Activated CD4-positive, alpha-beta memory T cell treated with anti-CD3 and anti-CD28 coated beads, Interleukin-2, amount 10 ng/mL, durations not matched to agents 7 days and 5 days (primary cell): ENCODE measurements around the gene CTNNA3. TPM values are rescaled to one million over a fixed set of nuclear protein-coding genes. Genes with fewer than 3 reads are reported as not detected.

ENCODE experiments used
- CTCF ChIA-PET: fragments of 350-600 bp; sonication (Branson Sonifier 250); formaldehyde crosslinking; loops from one replicate; lab custom pipeline; 2021; ENCODE audit warnings: antibody characterized with exemption, inconsistent platforms; lab: Charles Lee
- POLR2A ChIA-PET: fragments of 350-600 bp; sonication (Branson Sonifier 250); formaldehyde crosslinking; loops from one replicate; lab custom pipeline; 2021; ENCODE audit warnings: antibody characterized with exemption; lab: Charles Lee
- DNase-seq: peaks from one replicate; pipeline ENCODE4 v3.0.0-alpha.2; 2020
- H3K27ac Mint-ChIP-seq: one replicate; pipeline ENCODE4 v1.8.0; 2021; ENCODE audit warnings: mild to moderate bottlenecking, mixed read lengths
- H3K27me3 Mint-ChIP-seq: one replicate; pipeline ENCODE4 v1.8.0; 2021; ENCODE audit warnings: mixed read lengths
- H3K36me3 Mint-ChIP-seq: one replicate; pipeline ENCODE4 v1.8.0; 2021; ENCODE audit warnings: low read depth, mixed read lengths
- H3K4me1 Mint-ChIP-seq: one replicate; pipeline ENCODE4 v1.8.0; 2021; ENCODE audit warnings: mixed read lengths
- H3K4me3 Mint-ChIP-seq: one replicate; pipeline ENCODE4 v1.8.0; 2021; ENCODE audit warnings: mild to moderate bottlenecking, mixed read lengths
- H3K9me3 Mint-ChIP-seq: one replicate; pipeline ENCODE4 v1.8.0; 2021; ENCODE audit warnings: mixed read lengths
- total RNA-seq, 2 experiments: library from RNA; stranded (reverse); gene quantifications; one replicate each; pipeline ENCODE4 v1.2.3, GENCODE V29; 2021

CTNNA3 gene
- total RNA-seq, 2 experiments from 2014 or later, result 0.78 TPM; not detected in 1

DNA sequence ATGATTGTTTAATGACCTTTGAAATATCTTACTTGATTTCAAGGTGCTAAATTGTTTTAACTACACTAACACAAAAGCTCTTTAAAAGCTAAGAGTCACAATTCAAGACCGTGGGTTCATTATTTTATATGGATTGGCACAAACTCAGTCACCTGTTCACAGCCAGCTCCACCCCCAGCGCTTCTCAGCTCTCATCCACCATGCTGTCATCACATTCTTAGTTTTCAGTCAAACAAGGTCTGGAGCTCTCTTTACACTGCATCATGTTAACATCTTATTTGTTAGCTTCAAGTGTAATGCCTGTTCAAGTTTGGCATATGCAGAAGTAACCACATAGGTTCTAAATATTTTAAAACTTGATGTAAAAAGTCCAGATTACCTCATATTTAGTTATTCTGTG, 951.1 kb downstream of the CTNNA3 start:
- H3K27me3 Mint-ChIP-seq, result no peaks in the 10 kb centered on the region
- H3K9me3 Mint-ChIP-seq, result peaks cover 8% of the 10 kb centered on the region
- ChIA-PET POLR2A (no interaction called here), CTCF (no interaction called here)
- no peak for DNase-seq
- no peak overlapping the region for H3K4me3 Mint-ChIP-seq
- H3K4me1 Mint-ChIP-seq, result no peaks in the 10 kb centered on the region
- H3K27ac Mint-ChIP-seq, result no peak overlapping the region
- H3K36me3 Mint-ChIP-seq, result no peaks in the 10 kb centered on the region

DNA sequence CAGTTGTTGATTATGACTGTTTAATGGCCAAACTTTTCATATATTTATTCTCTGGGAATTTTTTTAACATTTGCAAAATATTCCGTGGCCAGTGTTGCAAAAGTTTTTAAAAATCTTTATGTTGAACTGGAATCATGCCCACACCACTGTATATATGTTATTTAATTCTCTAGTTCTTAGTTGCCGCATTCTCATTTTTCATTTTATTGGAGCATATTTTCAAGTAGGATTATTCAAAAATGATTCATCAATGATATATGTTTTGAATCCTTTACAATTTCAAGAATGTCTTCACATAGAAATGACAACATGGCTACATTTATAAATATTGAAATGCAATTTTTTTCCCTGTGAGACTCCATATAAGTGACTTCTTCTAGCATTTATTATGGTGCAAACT, 958.8 kb downstream of the CTNNA3 start:
- ChIA-PET CTCF (no interaction called here), POLR2A (no interaction called here)
- H3K27me3 Mint-ChIP-seq, result no peaks in the 10 kb centered on the region

DNA sequence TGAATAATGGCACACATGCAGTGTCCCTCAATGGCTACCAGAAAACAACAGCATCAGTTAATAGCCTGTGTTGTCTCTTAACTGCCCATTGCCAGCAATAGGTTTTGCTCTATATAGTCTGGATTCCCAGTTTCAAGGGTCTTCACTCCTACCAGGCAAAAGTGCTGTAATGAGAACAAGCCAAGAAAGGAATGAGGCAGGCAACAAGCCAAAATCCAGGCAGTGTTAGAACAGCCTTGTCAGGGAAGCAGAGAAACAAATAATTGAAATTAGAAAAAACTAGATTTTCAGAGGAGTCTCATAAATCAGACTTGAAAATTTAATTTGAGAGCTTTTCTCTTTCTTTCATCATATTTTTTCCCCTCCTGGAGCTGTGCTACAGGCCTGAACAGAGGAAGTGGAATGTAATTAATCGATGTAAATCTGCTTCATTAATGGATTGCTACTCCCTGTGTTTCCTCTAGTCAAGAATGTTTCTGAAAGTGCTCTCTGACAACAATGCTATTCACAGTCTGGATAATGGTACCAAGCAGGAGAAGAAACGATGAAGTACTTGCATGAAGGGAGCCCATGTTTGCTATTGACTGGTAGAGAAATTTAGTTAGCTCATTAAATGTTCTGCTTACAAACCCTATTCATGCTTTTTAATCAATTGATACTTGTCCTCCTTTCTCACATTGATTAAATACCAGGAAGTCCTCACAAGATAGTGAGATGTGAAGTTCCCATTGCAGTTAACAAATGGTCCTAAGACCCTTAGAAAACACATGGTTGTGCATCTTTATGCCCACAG, 972.2 kb downstream of the CTNNA3 start:
- no peak overlapping the region for H3K27ac Mint-ChIP-seq
- CTCF ChIA-PET, result no interaction called here
- POLR2A ChIA-PET, result no interaction called here

More for the DNA sequence above, 958.8 kb downstream of the CTNNA3 start:
- Mint-ChIP-seq H3K27ac (no peak overlapping the region), H3K36me3 (no peaks in the 10 kb centered on the region), H3K4me3 (no peak overlapping the region), H3K4me1 (no peaks in the 10 kb centered on the region), H3K9me3 (peaks cover 2% of the 10 kb centered on the region)
- no peak for DNase-seq

DNA sequence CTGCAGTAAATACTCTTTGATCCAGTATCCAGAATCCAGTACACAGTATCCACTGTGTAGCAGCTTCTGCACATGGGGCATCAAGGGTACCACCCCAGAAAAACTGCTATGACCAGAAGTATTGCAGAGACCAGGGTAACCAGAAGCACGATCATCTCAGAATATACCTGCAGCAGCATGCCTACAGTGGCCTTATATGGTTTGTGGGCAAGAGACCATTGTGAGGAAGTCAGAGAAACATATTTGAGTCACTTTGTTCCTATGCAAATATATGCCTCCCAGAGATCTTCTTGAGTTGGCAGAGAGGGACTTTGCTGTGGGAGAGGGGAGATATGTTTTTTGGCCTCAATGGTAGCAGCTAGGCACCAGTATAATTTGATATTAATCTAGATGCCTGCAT, 976.5 kb downstream of the CTNNA3 start:
- H3K36me3 Mint-ChIP-seq, result no peaks in the 10 kb centered on the region
- ChIA-PET POLR2A (no interaction called here), CTCF (no interaction called here)
- no peaks in the 10 kb centered on the region for H3K4me1 Mint-ChIP-seq
- DNase-seq, result no peak
- peaks cover 2% of the 10 kb centered on the region for H3K9me3 Mint-ChIP-seq
- no peak overlapping the region for H3K4me3 Mint-ChIP-seq
- H3K27me3 Mint-ChIP-seq, result no peaks in the 10 kb centered on the region
- no peak overlapping the region for H3K27ac Mint-ChIP-seq

More for the DNA sequence above, 972.2 kb downstream of the CTNNA3 start:
- no peaks in the 10 kb centered on the region for H3K27me3 Mint-ChIP-seq
- no peak overlapping the region for H3K4me3 Mint-ChIP-seq
- H3K4me1 Mint-ChIP-seq, result no peaks in the 10 kb centered on the region
- peaks cover 4% of the 10 kb centered on the region for H3K9me3 Mint-ChIP-seq
- H3K36me3 Mint-ChIP-seq, result no peaks in the 10 kb centered on the region
- no peak for DNase-seq

DNA sequence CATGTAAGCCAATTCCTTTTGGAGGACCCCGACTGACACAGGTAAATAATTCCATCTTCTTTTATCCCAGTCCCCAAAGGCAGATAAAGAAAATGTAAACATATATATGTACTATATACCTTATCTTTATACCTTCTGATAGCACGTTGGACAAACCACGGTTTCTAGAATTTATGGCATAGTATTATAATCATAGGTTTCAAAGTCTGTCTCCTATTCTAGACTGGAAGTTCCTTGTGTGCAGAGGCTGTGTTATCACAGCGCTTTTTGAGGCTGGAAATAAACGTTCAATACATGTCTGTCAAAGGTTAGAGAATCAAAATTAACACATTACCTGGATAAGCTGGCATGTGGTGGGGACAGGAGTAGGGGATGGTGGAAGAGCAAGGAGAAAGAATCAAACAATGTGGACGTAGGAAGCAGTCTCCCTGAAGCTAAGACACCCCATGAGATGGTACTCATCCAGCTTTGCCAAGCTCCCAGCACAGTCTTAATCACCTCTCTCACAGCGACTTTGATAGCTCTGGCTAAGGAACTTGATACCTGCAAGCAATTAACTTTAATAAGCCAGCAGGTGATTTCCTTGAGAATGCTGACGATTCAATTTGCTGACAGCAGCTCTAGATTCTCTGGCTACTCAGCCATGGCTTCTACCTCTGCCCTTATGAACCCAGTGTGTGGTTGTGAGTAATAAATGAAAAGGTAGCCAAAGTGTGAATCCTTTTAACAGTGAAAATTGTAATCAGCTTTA, 978.6 kb downstream of the CTNNA3 start:
- no peak for DNase-seq
- ChIA-PET POLR2A (no interaction called here), CTCF (no interaction called here)
- H3K4me1 Mint-ChIP-seq, result no peaks in the 10 kb centered on the region
- no peaks in the 10 kb centered on the region for H3K36me3 Mint-ChIP-seq
- no peak overlapping the region for H3K27ac Mint-ChIP-seq
- H3K4me3 Mint-ChIP-seq, result no peak overlapping the region
- no peaks in the 10 kb centered on the region for H3K27me3 Mint-ChIP-seq
- peaks cover 2% of the 10 kb centered on the region for H3K9me3 Mint-ChIP-seq

DNA sequence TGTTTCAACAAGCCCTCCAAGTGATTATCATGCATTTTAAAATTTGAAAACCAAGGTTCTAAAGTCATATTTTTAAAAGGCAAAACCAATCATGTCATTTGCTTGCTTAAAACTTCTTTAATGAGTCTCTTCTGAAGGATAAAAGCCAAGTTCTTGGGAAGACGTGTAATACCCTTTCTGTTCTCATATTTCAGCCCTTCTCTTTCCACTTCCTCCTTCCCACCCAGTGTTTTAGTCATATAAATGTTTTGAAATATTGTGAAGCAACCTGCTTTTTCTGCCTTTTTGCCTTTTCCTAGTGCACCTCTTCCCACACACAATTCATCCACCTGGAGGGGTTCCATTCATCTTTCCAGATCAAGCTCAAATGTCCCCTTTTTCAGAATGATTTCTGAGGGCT, 981.3 kb downstream of the CTNNA3 start:
- Mint-ChIP-seq H3K27ac (no peak overlapping the region), H3K4me3 (no peak overlapping the region), H3K36me3 (no peaks in the 10 kb centered on the region), H3K9me3 (peaks cover 2% of the 10 kb centered on the region), H3K27me3 (no peaks in the 10 kb centered on the region), H3K4me1 (no peaks in the 10 kb centered on the region)
- DNase-seq, result no peak
- POLR2A ChIA-PET, result no interaction called here
- CTCF ChIA-PET, result no interaction called here

DNA sequence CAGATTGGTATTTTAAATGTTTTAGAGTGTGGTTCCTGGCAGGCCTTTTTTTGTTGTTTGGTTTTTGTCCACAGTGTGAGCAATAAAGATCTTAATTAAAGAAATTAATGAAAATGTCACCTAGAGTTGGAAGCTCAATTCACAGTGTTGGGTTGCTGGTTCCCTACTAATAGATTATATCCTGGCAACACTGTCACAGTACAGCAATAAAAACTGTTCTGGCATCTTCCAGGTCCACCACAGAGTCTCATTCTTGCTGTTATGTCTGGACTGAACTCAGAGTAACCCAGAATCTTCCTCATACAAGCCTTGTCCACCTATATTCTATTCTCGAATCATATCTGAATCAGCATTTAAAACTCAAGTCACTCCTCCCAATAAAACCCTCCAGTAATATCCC, 982.6 kb downstream of the CTNNA3 start:
- Mint-ChIP-seq H3K9me3 (peaks cover 2% of the 10 kb centered on the region), H3K36me3 (no peaks in the 10 kb centered on the region), H3K4me3 (no peak overlapping the region), H3K4me1 (no peaks in the 10 kb centered on the region), H3K27me3 (no peaks in the 10 kb centered on the region), H3K27ac (no peak overlapping the region)
- ChIA-PET CTCF (no interaction called here), POLR2A (no interaction called here)
- no peak for DNase-seq

DNA sequence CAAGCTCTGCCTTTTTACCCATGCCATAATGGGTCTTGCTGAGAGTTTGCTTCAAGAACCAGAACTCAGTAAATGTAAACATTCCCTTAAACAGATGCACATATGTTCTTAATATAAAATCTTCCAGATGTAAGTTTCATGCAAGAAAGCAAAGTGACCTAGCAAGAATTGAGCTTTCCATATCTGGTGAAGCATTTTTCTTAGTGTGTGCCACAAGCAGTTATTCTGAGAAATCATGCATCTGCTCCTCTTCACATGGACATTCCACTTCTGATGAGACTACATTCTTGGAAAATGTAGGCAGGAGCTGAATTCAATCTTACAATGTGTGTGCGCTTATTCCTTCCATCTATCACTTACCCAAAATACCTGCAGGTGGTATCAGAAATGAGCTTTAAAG, 997.9 kb downstream of the CTNNA3 start:
- no peaks in the 10 kb centered on the region for H3K4me1 Mint-ChIP-seq
- no peaks in the 10 kb centered on the region for H3K27me3 Mint-ChIP-seq
- H3K9me3 Mint-ChIP-seq, result no peaks in the 10 kb centered on the region
- no peak overlapping the region for H3K27ac Mint-ChIP-seq
- no peaks in the 10 kb centered on the region for H3K36me3 Mint-ChIP-seq
- H3K4me3 Mint-ChIP-seq, result no peak overlapping the region
- ChIA-PET POLR2A (no interaction called here), CTCF (no interaction called here)
- DNase-seq, result no peak

DNA sequence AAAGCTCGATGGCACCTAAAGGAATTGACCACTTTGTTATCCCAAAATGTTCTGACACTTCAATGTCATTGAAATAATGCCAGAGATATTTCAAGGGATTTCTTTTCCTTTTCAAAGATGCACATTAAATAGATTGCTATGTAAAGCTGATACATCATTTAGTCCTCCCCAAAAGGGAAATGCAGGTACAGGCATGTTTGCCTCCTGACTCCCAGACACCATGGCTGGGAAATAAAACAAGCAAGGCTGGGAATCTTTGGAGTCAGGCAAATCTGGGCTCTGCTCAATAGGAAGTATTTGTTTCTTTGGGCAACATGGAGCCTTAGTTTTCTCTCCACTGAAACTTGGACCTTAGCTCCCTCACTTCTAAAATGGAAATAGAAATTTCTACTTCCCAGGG, 1000.9 kb downstream of the CTNNA3 start:
- ChIA-PET CTCF (no interaction called here), POLR2A (no interaction called here)
- H3K4me1 Mint-ChIP-seq, result no peaks in the 10 kb centered on the region
- H3K27me3 Mint-ChIP-seq, result no peaks in the 10 kb centered on the region
- no peaks in the 10 kb centered on the region for H3K36me3 Mint-ChIP-seq
- no peaks in the 10 kb centered on the region for H3K9me3 Mint-ChIP-seq
- H3K27ac Mint-ChIP-seq, result no peak overlapping the region
- DNase-seq, result no peak
- H3K4me3 Mint-ChIP-seq, result no peak overlapping the region

DNA sequence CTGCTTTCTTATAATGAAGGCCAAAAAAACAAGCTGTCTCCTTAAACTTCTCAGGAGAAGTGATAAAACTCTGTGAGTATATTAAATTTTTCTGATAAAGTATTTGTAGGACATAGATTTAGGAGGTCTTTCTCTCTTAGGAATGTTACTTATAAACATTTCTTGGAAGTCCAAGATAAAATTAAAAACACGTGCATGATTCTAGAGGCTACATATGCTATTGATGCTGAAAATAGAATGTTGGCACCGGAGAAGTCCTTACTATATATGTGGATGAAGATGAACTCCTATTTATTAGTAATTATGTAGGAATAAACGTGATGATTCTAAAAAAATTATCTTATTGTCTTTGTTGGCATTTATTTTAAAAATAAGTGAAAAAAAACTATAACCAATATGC, 1011.4 kb downstream of the CTNNA3 start:
- peaks cover 5% of the 10 kb centered on the region for H3K9me3 Mint-ChIP-seq
- no peaks in the 10 kb centered on the region for H3K4me1 Mint-ChIP-seq
- no peak for DNase-seq
- no peaks in the 10 kb centered on the region for H3K27me3 Mint-ChIP-seq
- H3K4me3 Mint-ChIP-seq, result no peak overlapping the region
- CTCF ChIA-PET, result no interaction called here
- POLR2A ChIA-PET, result no interaction called here
- H3K27ac Mint-ChIP-seq, result no peak overlapping the region
- no peaks in the 10 kb centered on the region for H3K36me3 Mint-ChIP-seq

DNA sequence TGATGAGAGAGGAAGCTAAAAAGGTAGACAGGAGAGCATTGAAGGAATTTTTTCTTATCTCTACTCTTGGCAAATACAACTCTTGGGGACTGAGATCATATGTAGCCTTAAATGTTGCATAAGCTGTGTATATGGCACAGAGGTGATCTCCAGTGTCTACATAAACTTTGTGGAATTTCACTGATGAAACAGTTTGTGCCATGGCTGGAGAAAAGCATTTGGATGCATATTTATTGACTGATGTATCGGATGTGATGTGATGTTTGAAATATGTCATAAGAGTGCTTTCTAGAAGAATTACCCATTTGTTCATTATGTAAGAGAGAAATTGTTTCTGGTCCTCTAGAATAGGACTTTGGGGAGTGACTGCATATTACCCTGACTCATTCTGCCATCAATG, 1015.1 kb downstream of the CTNNA3 start:
- H3K4me3 Mint-ChIP-seq, result no peak overlapping the region
- no peaks in the 10 kb centered on the region for H3K36me3 Mint-ChIP-seq
- no peak overlapping the region for H3K27ac Mint-ChIP-seq
- no peaks in the 10 kb centered on the region for H3K4me1 Mint-ChIP-seq
- no peaks in the 10 kb centered on the region for H3K9me3 Mint-ChIP-seq
- DNase-seq, result no peak
- no peaks in the 10 kb centered on the region for H3K27me3 Mint-ChIP-seq
- CTCF ChIA-PET, result no interaction called here
- POLR2A ChIA-PET, result no interaction called here

DNA sequence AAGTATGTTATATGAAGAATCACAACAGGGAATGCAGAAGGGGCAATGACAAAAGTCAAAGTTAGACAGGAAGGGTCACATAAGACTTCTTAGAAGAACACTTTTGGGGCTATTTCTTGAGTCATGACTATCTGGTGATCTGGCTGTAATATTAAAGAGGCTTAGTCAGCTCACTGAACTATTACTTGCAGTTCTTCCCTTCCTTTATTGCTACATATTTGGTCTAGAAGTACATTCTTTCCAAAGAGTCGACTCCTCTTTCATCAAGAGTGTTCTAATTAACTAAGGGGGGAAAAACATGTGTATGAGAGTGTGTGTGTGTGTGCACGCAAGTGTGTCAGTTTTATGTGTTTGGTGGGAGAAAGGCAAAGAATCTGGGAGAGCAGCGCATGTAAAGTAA, 1017.5 kb downstream of the CTNNA3 start:
- ChIA-PET CTCF (interaction anchor here (0.6 kb wide), 1 partner anchor 34 kb away, joined by 3 read pairs; no protein-coding TSS in a partner anchor), POLR2A (no interaction called here)
- no peak overlapping the region for H3K27ac Mint-ChIP-seq
- no peak overlapping the region for H3K4me3 Mint-ChIP-seq
- no peaks in the 10 kb centered on the region for H3K36me3 Mint-ChIP-seq
- H3K4me1 Mint-ChIP-seq, result no peaks in the 10 kb centered on the region
- no peak for DNase-seq
- H3K27me3 Mint-ChIP-seq, result no peaks in the 10 kb centered on the region
- H3K9me3 Mint-ChIP-seq, result no peaks in the 10 kb centered on the region

DNA sequence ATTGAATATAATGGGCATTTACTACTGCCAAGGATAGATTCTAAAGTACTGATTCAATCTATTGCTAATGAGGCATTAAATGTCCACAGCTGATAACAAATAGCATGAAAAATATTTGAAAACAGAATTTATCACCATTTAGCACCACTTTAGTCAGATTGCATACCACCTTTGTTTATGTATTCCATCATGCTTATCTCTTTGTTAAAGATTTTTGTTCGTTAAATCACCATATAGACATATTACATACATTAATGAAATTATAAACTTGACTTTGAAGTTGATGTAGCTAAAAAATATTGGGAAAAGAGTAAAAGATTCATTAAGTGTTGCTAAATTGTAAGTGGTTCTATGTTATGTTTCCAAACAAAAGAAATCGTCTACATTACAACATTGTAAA, 1022.9 kb downstream of the CTNNA3 start:
- CTCF ChIA-PET, result no interaction called here
- Mint-ChIP-seq H3K27ac (no peak overlapping the region), H3K36me3 (no peaks in the 10 kb centered on the region), H3K27me3 (no peaks in the 10 kb centered on the region), H3K4me3 (no peak overlapping the region), H3K4me1 (no peaks in the 10 kb centered on the region), H3K9me3 (no peaks in the 10 kb centered on the region)
- POLR2A ChIA-PET, result no interaction called here
- no peak for DNase-seq

DNA sequence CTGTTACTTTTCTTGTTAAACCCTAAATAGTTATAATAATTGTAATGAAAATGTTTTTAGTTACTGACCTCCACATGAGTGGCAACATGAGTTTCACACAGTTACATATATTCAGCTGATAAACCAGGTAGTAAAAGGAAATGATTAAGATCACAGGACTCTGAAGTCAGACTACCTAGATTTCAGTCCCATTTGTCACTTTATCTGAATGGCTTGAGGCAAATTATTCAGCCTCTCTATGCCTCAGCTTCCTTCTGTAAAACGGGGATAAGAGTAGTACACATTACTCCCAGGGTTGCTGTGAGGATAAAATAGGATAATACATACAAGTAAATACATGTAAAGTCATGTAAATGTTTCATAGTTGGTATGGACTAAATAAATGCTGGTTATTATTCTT, 1024.4 kb downstream of the CTNNA3 start:
- ChIA-PET POLR2A (no interaction called here), CTCF (no interaction called here)
- no peak overlapping the region for H3K27ac Mint-ChIP-seq
- H3K9me3 Mint-ChIP-seq, result no peaks in the 10 kb centered on the region
- DNase-seq, result no peak
- no peaks in the 10 kb centered on the region for H3K27me3 Mint-ChIP-seq
- no peaks in the 10 kb centered on the region for H3K36me3 Mint-ChIP-seq
- no peak overlapping the region for H3K4me3 Mint-ChIP-seq
- no peaks in the 10 kb centered on the region for H3K4me1 Mint-ChIP-seq
